ENCODE data around the gene MGP. TPM values are rescaled to one million over a fixed set of nuclear protein-coding genes. Genes with fewer than 3 reads are reported as not detected.
A peak's percentile ranks its signal among the peaks of the same experiment; 100 is the strongest.

The MGP gene
- total RNA-seq, 2 donors from 2014 or later, result 0.67 TPM; not detected in 1

DNA sequence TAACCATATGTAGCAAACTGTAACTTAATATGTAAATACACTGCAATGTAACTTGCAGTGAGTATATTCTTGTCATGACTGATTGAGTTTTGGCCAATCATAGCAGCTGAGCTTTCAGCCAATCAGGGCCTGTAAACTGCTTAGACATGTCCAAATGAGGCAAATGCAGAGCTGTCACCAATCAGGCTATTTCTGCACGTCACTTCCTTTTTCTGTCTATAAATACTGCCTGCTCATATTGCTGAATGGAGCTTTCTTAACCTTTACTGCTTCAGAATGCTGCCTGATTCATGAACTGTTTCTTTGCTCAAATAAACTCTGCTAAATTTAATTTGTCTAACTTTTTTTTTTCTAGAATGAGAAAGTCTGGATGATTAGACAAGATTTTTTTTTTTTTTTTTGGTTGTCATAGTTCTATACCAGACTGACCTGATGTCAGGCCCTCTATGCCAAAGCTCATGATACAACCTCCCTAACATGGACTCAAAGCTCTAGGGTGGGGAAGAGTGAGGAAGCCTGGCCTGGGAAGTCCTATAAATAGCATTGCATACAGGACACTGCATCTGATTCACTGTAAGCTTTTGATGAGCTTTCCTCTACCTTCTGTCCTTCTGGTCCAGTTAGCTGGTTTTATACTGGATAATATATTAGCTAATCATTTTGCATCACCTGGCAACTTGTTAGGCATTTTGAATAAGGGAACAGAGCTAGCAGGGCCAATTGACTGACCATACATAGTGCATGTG lies 12.0 kb downstream of the MGP start:
- Mint-ChIP-seq H3K4me3 (no peak overlapping the region), H3K4me1 (ENCODE audit: low read depth) (no peaks in the 10 kb centered on the region), H3K27ac (no peak overlapping the region), H3K36me3 (ENCODE audit: insufficient read depth in 2 of 2) (no peaks in the 10 kb centered on the region), H3K9me3 (no peaks in the 10 kb centered on the region), H3K27me3 (ENCODE audit: low read depth) (no peaks in the 10 kb centered on the region)
- ATAC-seq (replicated peaks in 1 of 2) (no peak), DNase-seq (no peak)

DNA sequence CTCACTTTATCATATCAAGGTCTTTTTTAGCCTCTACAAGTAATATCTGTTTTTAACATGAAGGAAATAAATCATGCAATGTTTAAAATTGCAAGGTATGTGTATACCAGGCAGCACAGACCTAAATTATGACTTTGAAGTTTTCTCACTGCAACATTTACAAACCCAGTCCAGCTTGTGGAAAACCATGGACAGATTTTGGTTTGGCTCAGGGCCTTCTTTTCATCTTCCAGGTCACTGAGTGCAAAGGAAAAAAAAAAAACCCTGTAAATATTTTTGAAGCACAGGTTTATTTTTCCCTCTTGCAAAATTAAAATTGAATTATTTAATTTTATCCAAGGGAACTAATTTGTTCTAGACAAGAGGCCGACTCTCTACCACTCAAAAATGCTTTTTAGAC lies 13.8 kb downstream of the MGP start:
- Mint-ChIP-seq H3K4me1 (ENCODE audit: low read depth) (no peaks in the 10 kb centered on the region), H3K36me3 (ENCODE audit: insufficient read depth in 2 of 2) (peaks cover 6 to 7% of the 10 kb centered on the region in 2 donors), H3K27me3 (ENCODE audit: low read depth) (no peaks in the 10 kb centered on the region), H3K27ac (no peak overlapping the region), H3K4me3 (no peak overlapping the region), H3K9me3 (peaks cover 0 to 5% of the 10 kb centered on the region in 2 donors)
- no peak for DNase-seq
- no peak for ATAC-seq (replicated peaks in 1 of 2)

DNA sequence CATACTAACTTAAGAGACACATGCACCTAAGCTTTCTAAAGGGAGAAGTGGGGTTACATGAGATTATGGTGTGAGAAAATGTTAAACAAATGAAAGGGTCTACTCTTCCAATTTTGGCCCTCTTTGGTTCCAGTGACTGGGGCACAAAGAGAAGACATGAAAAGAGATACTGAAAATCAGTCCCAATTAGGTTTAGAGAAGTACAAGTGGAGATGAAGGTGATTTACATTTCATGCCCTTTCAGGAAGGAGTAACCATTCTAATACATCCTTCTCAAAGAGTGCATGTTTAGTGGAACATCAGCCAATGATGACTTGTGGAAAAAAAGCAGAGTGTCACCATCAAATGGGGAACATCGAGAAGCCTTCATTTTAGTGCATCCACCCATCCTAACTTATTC lies 14.4 kb downstream of the MGP start:
- no peak for ATAC-seq (replicated peaks in 1 of 2)
- Mint-ChIP-seq H3K9me3 (peaks cover 0 to 5% of the 10 kb centered on the region in 2 donors), H3K27ac (no peak overlapping the region), H3K36me3 (ENCODE audit: insufficient read depth in 2 of 2) (peaks cover 6 to 7% of the 10 kb centered on the region in 2 donors), H3K4me1 (ENCODE audit: low read depth) (no peaks in the 10 kb centered on the region), H3K27me3 (ENCODE audit: low read depth) (no peaks in the 10 kb centered on the region), H3K4me3 (no peak overlapping the region)
- DNase-seq, result no peak

DNA sequence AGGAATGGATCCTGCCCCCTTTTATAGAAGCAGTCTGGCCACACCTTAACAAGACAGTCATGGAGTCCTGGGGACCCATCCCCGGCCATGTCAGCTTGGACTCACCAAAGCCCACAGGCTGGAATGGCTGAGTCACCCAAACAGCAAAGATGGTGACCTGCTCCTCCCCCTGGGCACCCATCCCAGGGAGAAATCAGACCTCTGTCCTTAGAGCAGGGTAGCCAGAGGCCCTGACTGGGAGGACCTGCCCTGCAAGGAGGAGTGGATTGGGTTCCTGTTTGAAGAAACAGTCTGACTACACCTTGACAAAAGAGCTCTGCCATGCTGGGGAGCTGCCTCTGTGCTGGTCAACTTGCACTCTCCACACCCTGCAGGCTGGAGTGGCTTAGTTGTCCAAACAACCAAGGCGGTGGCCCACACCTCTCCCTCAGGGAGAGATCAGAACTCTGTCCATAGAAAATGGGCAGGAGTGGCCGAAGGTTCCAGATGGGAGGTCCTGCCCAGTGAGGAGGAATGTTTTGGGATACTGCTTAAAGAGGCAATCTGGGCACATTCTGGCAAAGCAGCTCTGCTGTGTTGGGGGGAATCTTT lies 16.6 kb downstream of the MGP start:
- no peak for DNase-seq
- no peaks in the 10 kb centered on the region for H3K27me3 Mint-ChIP-seq (ENCODE audit: low read depth)
- no peak overlapping the region for H3K4me3 Mint-ChIP-seq
- peaks cover 5% of the 10 kb centered on the region in 2 donors for H3K9me3 Mint-ChIP-seq
- H3K36me3 Mint-ChIP-seq (ENCODE audit: insufficient read depth in 2 of 2), result peaks cover 9 to 10% of the 10 kb centered on the region in 2 donors
- no peak for ATAC-seq (replicated peaks in 1 of 2)
- no peak overlapping the region for H3K27ac Mint-ChIP-seq
- H3K4me1 Mint-ChIP-seq (ENCODE audit: low read depth), result no peaks in the 10 kb centered on the region

DNA sequence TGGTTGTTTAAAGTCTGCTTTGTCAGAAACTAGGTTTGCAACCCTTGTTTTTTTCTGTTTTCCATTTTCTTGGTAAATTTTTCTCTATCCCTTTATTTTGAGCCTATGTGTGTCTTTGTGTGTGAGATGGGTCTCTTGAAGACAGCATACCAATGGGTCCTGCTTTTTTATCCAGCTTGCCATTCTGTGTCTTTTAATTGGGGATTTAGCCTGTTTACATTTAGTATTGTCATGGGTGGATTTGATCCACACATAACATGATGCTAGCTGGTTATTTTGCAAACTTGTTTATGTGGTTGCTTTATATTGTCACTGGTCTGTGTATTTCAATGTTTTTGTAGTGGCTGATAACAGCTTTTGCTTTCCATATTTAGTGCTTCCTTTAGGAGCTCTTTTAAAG lies 25.2 kb downstream of the MGP start:
- peaks cover 5 to 18% of the 10 kb centered on the region in 2 donors for H3K36me3 Mint-ChIP-seq (ENCODE audit: insufficient read depth in 2 of 2)
- H3K4me3 Mint-ChIP-seq, result no peak overlapping the region
- no peak overlapping the region for H3K27ac Mint-ChIP-seq
- DNase-seq, result no peak
- H3K27me3 Mint-ChIP-seq (ENCODE audit: low read depth), result no peaks in the 10 kb centered on the region
- H3K9me3 Mint-ChIP-seq, result peaks cover 11 to 20% of the 10 kb centered on the region in 2 donors
- no peaks in the 10 kb centered on the region for H3K4me1 Mint-ChIP-seq (ENCODE audit: low read depth)
- ATAC-seq (replicated peaks in 1 of 2), result no peak

DNA sequence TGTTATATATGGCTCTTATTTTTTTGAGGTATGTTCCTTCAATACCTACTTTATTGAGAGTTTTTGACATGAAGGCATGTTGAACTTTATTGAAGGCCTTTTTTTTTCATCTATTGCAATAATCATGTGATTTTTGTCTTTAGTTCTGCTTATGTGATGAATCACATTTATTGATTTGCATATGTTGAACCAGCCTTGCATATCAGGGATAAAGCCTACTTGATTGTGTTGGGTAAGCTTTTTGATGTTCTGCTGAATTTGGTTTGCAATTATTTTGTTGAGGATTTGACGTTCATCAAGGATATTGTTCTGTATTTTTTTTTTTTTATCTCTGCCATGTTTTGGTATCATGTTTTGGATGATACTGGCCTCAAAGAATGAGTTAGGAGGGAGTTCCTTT lies 27.1 kb downstream of the MGP start:
- Mint-ChIP-seq H3K27me3 (ENCODE audit: low read depth) (no peaks in the 10 kb centered on the region), H3K27ac (peak overlapping the region; percentile 30), H3K4me3 (no peak overlapping the region), H3K36me3 (ENCODE audit: insufficient read depth in 2 of 2) (peaks cover 4 to 15% of the 10 kb centered on the region in 2 donors), H3K9me3 (peaks cover 11 to 20% of the 10 kb centered on the region in 2 donors), H3K4me1 (ENCODE audit: low read depth) (no peaks in the 10 kb centered on the region)
- no peak for DNase-seq
- ATAC-seq (replicated peaks in 1 of 2), result no peak

DNA sequence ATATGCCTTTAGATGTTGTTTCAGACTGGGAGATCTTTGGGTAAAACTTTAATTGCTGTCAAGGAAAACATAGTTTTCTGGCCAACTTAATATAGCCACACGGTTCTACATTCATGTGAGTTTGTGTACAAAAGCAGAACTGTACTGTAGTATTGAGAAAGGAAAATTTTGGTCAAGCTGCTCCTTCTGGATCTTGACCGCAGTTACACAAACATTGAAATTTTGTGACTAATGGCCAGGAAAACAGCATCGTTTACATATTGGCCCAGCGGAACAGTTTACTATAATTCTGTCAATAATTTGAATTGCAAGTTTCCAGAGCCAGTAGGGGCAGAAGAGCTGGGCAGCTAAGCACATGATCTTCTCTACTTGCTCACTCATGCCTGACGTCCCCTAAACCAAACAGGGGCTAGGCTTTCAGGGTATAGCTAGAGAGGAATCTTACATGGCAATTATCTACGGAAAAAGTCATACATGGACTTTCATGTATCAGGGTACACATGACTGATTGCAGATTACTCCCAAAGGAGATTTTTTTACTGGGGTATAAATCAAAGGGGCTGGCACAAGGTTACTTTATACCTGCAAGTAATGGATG lies 31.0 kb downstream of the MGP start:
- Mint-ChIP-seq H3K36me3 (ENCODE audit: insufficient read depth in 2 of 2) (peaks cover 0 to under 1% of the 10 kb centered on the region in 2 donors), H3K27ac (no peak overlapping the region), H3K4me1 (ENCODE audit: low read depth) (no peaks in the 10 kb centered on the region), H3K9me3 (peaks cover 7 to 10% of the 10 kb centered on the region in 2 donors), H3K4me3 (no peak overlapping the region), H3K27me3 (ENCODE audit: low read depth) (no peaks in the 10 kb centered on the region)
- DNase-seq, result no peak
- no peak for ATAC-seq (replicated peaks in 1 of 2)

DNA sequence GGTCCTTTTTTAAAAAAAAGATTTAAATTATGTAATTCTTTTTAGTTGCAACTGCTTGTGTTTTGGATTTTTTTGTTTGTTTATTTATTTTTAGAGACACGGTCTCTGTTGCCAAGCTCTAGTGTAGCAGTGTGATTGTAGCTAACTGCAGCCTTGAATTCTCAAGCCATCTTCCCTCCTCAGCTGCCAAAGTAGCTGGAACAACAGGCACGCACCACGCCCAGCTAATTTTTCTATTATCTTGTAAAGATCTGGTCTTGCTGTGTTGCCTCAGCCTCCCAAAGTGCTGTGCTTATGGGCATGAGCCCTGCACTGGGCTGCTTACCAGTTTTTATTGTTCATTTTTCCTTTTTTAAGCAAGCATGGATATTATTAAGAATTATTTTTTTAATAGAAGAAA lies 31.7 kb downstream of the MGP start:
- H3K36me3 Mint-ChIP-seq (ENCODE audit: insufficient read depth in 2 of 2), result no peaks in the 10 kb centered on the region
- peaks cover 5 to 6% of the 10 kb centered on the region in 2 donors for H3K9me3 Mint-ChIP-seq
- H3K4me1 Mint-ChIP-seq (ENCODE audit: low read depth), result no peaks in the 10 kb centered on the region
- H3K4me3 Mint-ChIP-seq, result no peak overlapping the region
- no peak overlapping the region for H3K27ac Mint-ChIP-seq
- ATAC-seq (replicated peaks in 1 of 2) (no peak), DNase-seq (no peak)
- H3K27me3 Mint-ChIP-seq (ENCODE audit: low read depth), result no peaks in the 10 kb centered on the region

DNA sequence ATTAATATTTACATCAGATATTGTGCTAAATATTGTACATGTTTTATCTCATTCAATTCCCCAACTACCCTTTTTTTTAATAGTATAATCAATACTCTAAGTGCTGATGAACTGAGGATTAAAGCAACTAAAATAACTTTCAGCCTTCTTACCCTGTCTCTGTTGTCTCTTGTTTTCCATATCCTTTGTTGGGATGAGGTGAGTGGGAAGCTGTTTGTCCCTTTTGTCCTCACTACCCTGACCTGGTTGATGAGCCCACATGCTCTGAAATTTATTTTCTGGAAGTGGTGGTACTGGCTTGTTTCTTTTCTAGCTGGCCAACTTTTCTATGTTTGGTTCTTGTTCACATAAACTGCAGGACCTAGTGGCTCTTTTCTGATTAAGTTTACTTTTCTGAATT lies 32.8 kb downstream of the MGP start:
- Mint-ChIP-seq H3K4me1 (ENCODE audit: low read depth) (no peaks in the 10 kb centered on the region), H3K9me3 (peaks cover 5 to 6% of the 10 kb centered on the region in 2 donors), H3K4me3 (no peak overlapping the region), H3K27me3 (ENCODE audit: low read depth) (no peaks in the 10 kb centered on the region), H3K27ac (no peak overlapping the region), H3K36me3 (ENCODE audit: insufficient read depth in 2 of 2) (no peaks in the 10 kb centered on the region)
- ATAC-seq (replicated peaks in 1 of 2) (no peak), DNase-seq (no peak)

DNA sequence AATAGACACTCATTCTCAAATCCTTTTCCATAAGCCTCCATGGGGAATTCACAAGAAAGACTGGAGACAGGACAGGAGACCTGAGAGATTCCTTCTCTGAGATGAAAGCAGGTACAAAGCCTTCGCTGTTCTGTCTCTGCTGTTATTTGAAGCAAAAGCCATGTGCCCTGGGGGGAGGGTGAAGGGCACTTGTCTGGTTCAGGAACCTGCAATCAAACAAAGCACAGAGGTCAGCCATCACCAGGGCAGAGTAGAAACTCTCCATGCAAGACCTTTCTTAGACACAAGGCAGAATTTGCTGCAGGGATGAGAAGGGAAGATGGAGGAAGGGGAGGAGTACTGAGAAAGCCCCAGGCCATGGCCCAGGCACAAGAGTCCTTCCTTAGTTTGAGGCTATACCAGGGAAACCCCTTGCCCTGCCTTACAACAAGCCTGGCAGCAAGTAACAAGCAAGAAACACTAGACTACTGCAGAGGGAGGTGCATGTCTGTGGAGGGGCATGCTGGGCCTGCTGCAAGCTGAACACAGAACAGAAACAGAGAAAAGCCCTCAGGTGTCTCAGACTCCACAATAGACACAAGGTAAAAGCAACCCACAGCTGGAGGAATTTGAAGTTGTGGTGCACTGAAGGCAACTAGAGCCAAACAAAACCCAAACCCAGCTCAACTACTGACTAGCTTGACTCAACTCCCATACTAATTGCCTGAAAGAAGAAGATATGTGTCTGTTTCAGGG lies 34.6 kb downstream of the MGP start:
- Mint-ChIP-seq H3K4me3 (no peak overlapping the region), H3K27me3 (ENCODE audit: low read depth) (no peaks in the 10 kb centered on the region), H3K27ac (no peak overlapping the region), H3K4me1 (ENCODE audit: low read depth) (peaks cover 4% of the 10 kb centered on the region), H3K36me3 (ENCODE audit: insufficient read depth in 2 of 2) (no peaks in the 10 kb centered on the region), H3K9me3 (peaks cover under 1% of the 10 kb centered on the region in 2 donors)
- ATAC-seq (replicated peaks in 1 of 2) (no peak), DNase-seq (no peak)

DNA sequence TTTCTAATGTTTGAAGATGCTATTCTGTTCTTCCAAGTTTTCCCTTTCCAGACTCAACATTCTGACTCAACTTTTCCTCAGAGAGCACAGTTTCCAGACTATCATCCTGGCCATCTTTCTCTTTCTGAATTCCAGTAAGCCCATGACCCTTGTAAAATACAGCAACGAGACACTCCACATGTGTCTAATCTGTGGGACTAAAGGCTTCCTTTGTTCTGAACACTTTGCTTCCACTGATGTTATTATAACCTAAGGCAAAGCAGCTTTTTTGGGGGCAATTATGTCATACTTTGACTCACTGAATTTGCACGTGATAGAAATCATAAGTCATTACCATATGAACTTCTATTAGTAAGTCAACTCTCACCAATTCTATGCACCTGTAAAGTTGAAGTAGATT lies 36.0 kb downstream of the MGP start:
- DNase-seq (no peak), ATAC-seq (replicated peaks in 1 of 2) (no peak)
- Mint-ChIP-seq H3K27ac (no peak overlapping the region), H3K36me3 (ENCODE audit: insufficient read depth in 2 of 2) (no peaks in the 10 kb centered on the region), H3K4me1 (ENCODE audit: low read depth) (peaks cover 11% of the 10 kb centered on the region), H3K4me3 (no peak overlapping the region), H3K9me3 (no peaks in the 10 kb centered on the region), H3K27me3 (ENCODE audit: low read depth) (no peaks in the 10 kb centered on the region)

DNA sequence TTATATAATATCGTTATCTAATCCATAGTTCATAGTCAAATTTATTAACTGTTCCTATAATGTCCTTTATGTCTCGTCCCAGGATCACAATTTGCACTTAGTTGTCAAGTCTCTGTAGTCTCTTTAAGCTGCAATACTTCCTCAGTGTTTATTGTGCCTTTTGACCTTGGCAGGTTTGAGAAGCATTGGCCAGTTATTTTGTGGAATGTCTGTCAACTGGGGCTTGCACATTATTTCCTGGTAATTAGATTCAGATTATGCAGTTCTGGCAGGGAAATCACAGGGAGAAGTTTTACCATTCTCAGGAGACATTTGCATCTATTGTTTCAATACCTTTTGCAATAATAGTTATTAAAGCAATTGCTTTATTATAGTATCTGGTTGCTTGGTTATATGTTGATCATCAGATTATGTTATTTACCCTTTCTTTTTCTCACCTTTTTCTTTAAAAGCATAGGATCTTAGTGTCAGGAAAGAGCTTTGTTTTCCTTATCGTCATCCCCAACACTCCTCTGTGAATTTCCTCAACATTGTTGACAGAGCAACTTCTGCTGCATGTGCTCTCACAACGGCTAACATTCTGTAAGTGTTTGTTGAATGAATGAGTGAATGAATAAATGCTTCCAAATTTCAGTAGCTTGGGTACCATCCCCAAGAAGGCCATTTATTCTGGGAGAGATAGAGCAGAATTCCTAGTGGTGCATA lies 38.6 kb downstream of the MGP start:
- no peaks in the 10 kb centered on the region for H3K9me3 Mint-ChIP-seq
- ATAC-seq (replicated peaks in 1 of 2) (no peak), DNase-seq (no peak)
- H3K4me1 Mint-ChIP-seq (ENCODE audit: low read depth), result peaks cover 11% of the 10 kb centered on the region
- H3K4me3 Mint-ChIP-seq, result no peak overlapping the region
- H3K27ac Mint-ChIP-seq, result no peak overlapping the region
- no peaks in the 10 kb centered on the region for H3K27me3 Mint-ChIP-seq (ENCODE audit: low read depth)
- no peaks in the 10 kb centered on the region for H3K36me3 Mint-ChIP-seq (ENCODE audit: insufficient read depth in 2 of 2)

Measured in activated T-cell treated with anti-CD3 and anti-CD28 coated beads, Interleukin-2, amount 50 U/mL, for 72 hours (primary cell).